Pons (tissue), 1 donor: ENCODE data around the gene PIKFYVE.
"Not testable (repeated sequence)": the region's sequence is repeated elsewhere in the genome, so short reads cannot be mapped to it uniquely, and the experiment has no call there.

Experiments used
- DNase-seq: peaks from one replicate; pipeline ENCODE4 v3.0.0-alpha.2; 2016; ENCODE audit warnings: low spot score

Gene PIKFYVE

DNA sequence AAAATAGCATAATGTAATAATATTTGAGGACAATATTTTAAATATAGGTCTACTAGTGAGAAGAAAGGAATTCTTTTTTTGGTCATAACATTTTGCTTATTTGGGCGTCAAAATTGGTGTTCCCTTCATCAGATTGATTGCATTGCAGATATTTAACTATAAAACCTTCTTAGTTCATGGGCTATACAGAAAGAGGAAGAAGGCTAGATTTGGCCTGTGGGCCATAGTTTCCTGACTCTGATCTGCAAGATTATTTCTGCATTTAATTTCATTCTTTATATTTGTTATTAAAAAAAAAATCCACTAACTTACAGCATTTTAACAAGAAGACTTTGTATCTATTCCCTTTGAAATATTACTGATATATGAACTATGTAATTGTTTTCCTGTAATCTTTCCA is 31.9 kb downstream of the PIKFYVE start:
- no peak for DNase-seq

- DNase-seq = no peak
These were observed 35.0 kb downstream of the PIKFYVE start for GRCh38 chr2:208300847-208301618.

GRCh38 chr2:208304157-208304556 is 38.1 kb downstream of the PIKFYVE start:
- DNase-seq = no peak

DNA sequence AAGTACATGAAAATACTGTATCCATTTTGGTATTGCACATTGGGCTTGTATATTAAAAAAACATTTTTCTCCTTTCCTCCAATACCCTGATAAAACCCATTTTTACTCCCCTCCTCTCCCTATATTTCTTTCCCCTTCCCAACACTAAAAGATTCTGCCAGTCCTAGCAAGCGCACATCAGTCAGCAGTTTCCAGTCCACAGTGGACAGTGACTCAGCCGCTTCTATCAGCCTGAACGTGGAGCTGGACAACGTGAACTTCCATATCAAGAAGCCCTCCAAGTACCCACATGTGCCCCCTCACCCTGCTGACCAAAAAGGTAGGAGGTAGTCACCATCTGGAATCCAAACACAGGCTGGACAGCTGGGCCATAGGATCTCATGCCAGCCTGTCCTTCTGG is 38.6 kb downstream of the PIKFYVE start:
- DNase-seq = no peak

DNA sequence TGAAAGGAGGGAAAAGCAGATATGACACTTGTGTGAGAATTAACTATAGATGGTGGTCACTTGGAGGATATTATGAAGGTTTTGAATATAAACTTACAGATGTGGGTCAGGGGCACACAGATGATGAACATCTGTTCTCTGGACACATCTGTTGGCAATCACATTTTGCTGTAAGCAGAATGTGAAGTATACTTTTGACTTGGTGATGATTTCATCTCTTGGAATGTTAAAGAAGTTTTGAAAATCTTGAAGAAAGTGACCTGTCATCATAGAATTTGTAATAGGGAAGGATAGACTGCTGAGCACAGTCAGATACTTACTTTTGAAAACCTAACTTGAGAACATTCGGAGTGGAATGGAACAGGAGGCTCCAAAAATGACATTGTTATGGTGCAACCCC is 40.2 kb downstream of the PIKFYVE start:
- no peak for DNase-seq

DNA sequence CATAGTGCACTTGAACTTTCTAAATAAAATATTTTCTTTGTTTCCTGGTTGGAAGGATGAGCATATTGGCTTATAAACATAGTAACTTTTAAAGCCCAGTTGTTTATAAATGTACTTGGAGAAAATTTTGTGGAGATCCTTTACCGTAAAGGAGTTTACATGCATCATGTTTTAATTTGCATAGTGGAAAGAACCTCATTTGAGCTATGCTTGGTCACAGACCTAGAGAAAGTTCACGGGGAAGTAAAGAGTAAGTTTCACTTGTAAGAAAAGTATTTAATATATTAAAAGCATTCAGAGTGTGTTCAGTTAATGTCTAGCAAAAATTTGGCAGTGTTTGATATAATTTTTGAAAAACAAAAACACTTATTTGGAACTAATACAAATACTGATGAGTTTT is 45.3 kb downstream of the PIKFYVE start:
- DNase-seq = no peak

- DNase-seq = no peak
These were observed 45.9 kb downstream of the PIKFYVE start for GRCh38 chr2:208311954-208312353.

- no peak for DNase-seq
These were observed 49.2 kb downstream of the PIKFYVE start for GRCh38 chr2:208315081-208315788.

DNA sequence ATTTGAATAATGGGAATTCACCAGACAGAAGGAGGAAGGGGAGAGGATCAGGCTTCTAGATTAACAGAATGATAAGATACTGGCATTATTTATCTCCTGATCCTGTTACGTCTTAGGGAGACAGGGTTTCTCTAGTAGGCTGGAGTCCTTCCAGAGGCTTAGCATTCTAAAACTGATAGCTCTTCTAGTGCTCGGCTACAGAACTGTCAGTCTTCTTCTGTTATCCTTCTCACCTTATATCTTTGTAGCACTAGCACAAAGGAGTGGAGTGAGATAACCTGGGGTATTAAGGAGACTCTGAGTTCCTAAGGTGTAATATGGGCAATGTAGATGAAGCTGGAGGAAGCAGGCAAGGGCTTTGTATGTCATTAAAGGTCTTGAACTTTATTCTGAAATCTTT is 52.1 kb downstream of the PIKFYVE start:
- DNase-seq = no peak

DNA sequence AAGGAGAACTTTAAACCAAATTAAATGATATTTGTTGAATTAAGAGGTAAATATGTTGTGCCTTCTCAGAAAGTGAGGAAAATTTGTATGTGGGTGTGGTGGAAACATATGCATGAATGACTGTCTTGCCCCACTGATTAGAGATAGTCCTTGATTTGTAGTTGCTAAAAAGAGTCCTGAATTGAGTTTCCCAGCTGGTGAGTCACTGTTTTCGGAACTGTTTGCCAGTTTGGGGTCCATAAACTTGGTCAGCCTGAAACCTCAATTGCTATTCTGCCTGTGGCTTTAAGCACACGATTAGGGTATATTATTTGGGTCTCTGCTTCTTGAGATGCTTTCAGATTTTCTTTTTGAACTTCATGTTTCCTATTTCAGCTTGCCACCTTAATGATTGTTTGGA is 53.3 kb downstream of the PIKFYVE start:
- DNase-seq = no peak

DNA sequence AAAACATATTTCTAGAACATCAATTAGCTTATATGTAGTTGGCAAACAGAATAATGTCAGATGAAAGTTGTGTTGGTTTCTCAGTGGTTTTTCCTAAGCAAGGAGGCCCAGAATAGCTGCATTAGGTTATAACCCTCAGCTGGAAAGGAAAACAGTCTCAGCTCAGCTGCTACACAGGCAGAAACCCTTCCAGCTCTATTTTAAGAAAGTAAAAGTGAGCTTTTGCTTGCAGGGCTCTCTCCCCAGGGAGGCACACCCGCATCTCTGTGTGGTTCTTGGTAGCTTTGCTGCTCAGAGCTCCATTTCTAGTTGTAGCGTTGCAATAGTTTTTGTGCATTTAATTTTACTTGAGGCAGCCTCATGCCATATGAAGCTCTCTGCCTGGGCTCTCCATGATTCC is 54.6 kb downstream of the PIKFYVE start:
- peak; percentile 32 for DNase-seq

GRCh38 chr2:208326016-208326415 is 60.0 kb downstream of the PIKFYVE start:
- peak; percentile 68 for DNase-seq

DNA sequence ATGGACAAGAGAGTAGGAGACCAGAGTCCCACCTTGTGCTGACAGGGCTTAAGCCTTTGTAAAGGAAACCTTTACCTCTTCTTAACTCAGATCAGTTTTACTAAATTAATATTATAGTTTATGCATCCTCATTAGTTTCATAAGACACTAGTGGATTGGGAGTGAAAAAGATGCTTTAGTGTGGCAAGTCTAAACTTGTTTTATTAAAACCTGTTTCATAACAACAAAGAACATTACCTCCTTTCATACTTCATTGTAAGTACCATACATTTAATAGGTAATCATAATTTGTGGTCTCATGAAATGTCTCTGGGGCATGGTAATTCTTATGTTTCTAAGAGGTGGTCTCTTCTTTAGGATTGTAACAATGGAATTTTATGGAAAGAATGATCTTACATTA is 63.4 kb downstream of the PIKFYVE start:
- DNase-seq = no peak

- DNase-seq = no peak
These were observed 68.2 kb downstream of the PIKFYVE start for GRCh38 chr2:208334230-208334629.

DNA sequence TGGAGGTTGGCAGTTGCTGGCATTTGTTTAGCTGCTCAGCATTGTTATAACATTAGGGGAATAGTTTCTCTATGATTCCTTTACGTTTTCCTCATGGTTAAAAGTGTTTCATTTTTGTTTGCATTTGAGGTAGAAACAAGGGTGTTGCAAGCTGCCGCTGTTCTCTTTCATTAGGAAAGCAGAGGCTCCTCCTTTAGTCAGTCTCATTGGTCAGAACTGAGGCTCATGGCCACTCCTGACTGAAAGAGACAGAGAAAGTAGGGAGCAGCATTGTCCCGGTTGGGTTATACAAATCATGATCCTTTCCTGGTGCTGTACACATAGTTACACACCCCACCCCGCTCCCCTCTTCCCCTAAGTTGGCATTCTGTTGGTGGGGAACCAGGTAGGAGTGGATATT is 80.7 kb downstream of the PIKFYVE start:
- no peak for DNase-seq

- no peak for DNase-seq
These were observed 84.6 kb downstream of the PIKFYVE start for GRCh38 chr2:208350610-208351009.

DNA sequence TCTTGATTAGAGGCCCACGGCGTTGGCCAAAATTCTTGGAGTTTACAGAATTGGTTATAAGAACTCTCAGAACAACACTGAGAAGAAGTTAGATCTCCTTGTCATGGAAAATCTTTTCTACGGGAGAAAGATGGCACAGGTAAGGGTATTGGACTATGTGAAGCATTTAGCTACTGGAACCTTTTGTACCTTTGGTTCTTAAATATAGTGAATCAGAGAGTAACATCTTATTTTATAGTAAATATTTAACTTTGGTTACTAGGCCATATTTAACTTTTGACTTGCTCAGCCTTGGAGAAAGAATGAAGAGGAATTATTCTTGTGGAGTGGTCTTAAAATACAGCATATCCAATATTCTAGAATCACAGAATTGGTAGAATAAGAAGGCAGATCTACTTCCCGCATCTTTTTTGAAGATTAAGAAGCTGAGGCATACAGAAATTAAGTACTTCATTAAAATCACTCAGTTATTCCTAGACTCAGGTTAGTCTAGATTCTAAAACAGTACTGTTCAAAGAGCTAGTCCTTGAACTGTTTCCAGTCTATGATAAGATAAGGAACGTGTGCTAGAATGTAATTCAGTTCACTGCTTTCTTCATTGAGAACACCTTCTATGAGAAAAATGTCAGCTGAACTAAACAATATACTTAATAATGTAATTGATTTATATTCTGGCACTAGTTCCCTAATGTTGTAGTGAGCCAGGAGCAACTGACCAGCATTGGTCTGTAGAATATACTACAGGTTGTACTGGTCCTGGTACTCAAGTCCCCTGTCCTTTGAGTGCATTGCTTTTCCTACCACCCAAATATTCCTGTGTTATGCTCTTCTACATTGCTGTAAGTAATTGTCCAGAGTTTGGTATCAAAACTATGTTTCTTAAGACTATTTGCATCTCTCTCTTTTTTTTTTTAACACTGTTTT is 86.9 kb downstream of the PIKFYVE start:
- DNase-seq = no peak

- DNase-seq = no peak
These were observed 88.9 kb downstream of the PIKFYVE start for GRCh38 chr2:208354964-208355381.

- DNase-seq = not testable (repeated sequence)
These were observed 90.4 kb downstream of the PIKFYVE start for GRCh38 chr2:208356420-208356819.

DNA sequence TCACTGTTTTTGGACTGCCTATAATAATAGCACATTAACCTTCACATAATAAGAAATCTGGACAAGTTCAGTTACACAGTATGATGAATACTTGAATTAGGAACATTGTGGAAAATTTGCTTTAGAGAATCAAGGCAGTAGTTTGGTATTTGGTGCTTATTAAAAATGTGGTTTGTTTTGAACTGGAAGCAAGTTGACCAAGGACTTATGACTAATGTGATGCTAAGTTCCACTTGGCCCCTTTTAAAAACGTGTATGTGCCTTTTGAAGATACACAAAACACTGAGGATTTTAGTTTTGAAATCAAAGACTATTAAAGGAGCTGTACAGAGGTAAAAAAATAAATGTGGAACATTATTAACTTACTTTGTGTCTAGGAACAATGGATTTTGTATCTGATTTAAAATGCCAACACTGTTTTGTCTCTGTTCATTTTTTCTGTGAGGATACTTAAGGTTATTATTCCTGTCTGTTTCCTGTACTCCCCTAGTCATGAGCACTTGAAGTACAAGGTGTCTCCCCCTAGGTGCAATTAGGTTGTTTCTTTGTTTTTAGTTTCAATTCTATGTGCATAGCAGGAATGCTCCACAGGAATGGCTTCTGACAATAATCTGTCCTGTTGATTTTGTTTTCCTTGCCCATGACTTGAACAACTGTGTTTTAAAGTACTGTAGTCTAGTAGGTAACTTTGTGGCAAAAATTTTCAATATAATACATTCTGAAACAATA is 91.0 kb downstream of the PIKFYVE start:
- DNase-seq = no peak

DNA sequence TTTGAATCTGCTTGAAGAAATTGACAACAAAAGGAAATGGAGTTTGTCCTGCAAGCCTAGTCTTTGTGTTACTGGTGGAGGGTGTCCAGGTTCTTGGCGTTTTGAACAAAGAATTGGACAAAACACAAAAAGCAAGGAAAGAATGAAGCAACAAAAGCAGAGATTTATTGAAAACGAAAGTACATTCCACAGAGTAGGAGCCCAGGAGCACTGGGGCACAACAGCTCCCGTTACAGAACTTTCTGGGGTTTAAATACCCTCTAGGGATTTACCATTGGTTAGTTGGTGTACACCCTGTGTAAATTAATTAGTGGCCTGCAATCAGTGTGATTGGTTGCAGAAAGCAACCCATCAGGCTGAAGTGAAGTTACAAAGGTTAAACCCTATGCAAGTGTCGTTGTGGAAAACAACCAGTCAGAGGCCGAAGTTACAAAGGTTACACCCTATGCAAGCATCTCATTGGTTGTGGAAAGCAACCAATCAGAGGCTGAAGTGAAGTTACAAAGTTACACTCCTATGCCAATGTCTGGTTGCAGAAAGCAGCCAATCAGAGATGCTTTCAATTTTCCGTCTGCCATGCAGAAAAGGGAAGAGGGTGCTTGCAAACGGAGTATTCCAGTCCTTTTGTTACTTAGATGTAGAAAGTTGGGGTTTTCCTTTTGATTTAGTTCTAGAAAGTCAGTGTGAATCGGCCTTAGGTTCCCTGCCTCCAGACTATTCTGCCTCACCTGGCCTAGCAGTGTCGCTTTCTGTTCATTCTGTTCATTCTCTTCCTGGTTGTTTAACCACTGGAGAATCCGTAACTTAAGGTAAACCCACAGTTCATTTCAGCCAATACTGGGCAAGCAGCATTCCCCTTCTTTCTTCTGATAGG is 92.9 kb downstream of the PIKFYVE start:
- peak; percentile 25 for DNase-seq
